Stimulated activated CD4-positive, alpha-beta T cell treated with anti-CD3 and anti-CD28 coated beads, Interleukin-15, amount 100 ng/mL, for 1 hour (primary cell): ENCODE results near the gene RABL6.
"Not testable (repeated sequence)": the region's sequence is repeated elsewhere in the genome, so short reads cannot be mapped to it uniquely, and the experiment has no call there.

ENCODE experiments used
- DNase-seq, 2 donors: peaks; one replicate each; pipeline ENCODE4 v3.0.0-alpha.2; 2020; ENCODE audit warnings: low read depth in 1 of 2, low spot score in 1 of 2

The RABL6 gene

GRCh38 chr9:136880651-136881050, 72.9 kb downstream of the RABL6 start:
- no peak for DNase-seq

GRCh38 chr9:136881691-136882108, 74.0 kb downstream of the RABL6 start:
- DNase-seq, result peak in 1 of 2 donors; percentile 32

- DNase-seq, result peak; percentile 82 to 87
Measured at GRCh38 chr9:136882109-136882946, 74.6 kb downstream of the RABL6 start.

- DNase-seq, result not testable (repeated sequence)
Measured at GRCh38 chr9:136882947-136883283, 75.2 kb downstream of the RABL6 start.

- not testable (repeated sequence) for DNase-seq
Measured at GRCh38 chr9:136883670-136884069, 75.9 kb downstream of the RABL6 start.

- DNase-seq, result peak; percentile 94 to 97
Measured at GRCh38 chr9:136885950-136886578, 78.3 kb downstream of the RABL6 start, which contains the start of gene TRAF2. Gene TRAF2 (plus strand): TSS chr9:136886516. CDS start chr9:136898741, 12,225 bp downstream.

GRCh38 chr9:136886610-136887597, 79.2 kb downstream of the RABL6 start:
- no peak for DNase-seq

GRCh38 chr9:136888454-136888853, 80.7 kb downstream of the RABL6 start:
- DNase-seq, result no peak

- no peak for DNase-seq
Measured at GRCh38 chr9:136889858-136890257, 82.1 kb downstream of the RABL6 start.

GRCh38 chr9:136890661-136891060, 82.9 kb downstream of the RABL6 start:
- no peak for DNase-seq
